ENCODE results near the gene PRELID3B.

PRELID3B gene

DNA sequence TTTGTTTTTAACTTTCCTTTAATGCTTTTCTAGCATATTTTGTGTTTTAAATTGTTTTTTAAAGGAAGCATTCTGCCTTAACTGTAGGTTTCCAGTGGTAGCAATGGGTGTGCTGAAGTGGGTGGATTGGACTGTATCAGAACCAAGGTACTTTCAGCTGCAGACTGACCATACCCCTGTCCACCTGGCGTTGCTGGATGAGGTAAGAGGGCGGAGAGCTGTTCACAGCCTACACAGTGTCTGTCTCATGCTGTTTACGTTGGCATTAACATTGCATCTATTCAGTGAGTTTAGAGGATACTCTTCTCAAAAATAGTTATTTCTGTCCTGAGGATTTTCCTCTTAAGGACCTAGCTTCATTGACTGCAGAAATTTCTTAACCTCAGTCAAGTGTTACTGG lies 49.7 kb downstream of the PRELID3B start:
- DNase-seq = no peak

DNA sequence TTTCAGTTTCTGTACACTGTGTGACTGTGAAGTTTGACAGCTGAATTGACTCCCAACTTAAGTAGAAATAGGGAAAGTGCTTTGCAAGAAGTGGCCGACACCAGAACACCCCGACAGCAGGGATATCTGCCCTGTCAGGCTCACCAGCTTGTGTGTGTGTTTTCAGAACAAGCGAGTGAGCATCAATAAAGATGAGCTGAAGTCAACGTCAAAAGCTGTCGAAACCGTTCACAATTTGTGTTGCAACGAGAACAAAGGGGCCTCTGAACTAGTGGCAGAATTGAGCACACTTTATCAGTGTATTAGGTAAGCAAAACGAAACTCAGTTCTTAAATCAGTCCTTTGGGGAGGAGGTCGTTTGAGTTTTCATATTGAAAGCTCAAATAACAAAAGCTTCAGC lies 50.9 kb downstream of the PRELID3B start:
- DNase-seq = no peak

DNA sequence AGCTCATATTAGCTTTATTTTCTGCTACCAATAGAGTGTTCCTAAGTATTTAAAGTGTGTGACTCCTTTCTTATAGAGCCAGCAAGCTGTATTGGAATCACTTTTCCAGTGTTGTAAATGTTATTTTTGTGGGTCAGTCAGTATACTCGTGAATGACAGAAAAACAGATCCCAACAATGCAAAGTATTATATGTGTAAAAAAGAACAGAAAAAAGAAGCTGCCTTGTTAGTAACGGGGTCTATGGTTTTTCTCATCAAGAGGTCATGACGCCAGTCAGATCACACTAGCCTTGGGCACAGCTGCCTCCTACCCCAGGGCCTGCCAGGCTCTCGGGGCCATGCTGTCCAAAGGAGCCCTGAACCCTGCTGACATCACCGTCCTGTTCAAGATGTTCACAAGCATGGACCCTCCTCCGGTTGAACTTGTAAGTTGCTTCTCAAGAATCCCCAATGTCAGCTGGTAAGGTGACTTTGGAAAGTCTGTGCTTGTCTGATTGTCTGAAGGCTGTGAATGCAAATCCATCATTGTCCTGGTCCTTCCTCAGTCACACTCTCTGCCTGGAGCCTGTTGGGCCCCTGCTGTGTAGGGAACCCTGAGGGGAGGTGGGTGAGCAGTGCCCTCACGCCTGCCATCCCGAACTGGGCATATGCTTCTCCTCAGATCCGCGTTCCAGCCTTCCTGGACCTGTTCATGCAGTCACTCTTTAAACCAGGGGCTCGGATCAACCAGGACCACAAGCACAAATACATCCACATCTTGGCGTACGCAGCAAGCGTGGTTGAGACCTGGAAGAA lies 51.7 kb downstream of the PRELID3B start:
- DNase-seq = no peak

DNA sequence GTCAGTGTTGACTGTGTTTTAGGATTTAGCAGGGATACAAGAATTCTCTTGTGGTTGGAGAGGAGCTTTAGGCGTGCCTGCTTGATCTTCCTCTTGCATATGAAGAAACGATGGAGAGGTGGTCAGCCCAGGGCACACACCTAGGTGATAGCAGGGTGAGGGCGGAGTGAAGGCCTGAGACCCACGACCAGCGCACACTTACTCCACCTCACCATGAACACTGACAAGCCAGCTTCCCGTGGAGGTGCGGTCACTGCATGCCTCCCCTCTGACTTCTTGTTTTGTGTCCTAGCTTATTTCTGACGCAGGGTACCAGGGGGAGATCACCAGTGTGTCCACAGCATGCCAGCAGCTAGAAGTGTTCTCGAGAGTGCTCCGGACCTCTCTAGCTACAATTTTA lies 53.4 kb downstream of the PRELID3B start:
- no peak for DNase-seq

DNA sequence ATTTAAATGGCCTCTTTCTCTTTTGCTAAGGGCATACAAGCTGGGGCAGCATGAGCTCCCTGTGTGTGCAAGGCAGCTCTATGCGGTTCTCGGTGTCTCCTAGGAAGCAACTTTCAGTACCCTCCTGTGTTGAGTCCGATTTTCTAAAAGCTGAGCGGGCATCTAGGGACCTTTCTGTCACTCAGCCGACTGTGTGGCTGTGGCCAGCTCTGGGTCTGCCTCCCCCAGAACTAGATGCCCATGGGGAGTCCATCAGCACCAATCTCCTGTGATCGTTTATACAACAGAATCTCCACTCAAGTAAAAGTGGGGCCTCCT lies 54.1 kb downstream of the PRELID3B start:
- no peak for DNase-seq

DNA sequence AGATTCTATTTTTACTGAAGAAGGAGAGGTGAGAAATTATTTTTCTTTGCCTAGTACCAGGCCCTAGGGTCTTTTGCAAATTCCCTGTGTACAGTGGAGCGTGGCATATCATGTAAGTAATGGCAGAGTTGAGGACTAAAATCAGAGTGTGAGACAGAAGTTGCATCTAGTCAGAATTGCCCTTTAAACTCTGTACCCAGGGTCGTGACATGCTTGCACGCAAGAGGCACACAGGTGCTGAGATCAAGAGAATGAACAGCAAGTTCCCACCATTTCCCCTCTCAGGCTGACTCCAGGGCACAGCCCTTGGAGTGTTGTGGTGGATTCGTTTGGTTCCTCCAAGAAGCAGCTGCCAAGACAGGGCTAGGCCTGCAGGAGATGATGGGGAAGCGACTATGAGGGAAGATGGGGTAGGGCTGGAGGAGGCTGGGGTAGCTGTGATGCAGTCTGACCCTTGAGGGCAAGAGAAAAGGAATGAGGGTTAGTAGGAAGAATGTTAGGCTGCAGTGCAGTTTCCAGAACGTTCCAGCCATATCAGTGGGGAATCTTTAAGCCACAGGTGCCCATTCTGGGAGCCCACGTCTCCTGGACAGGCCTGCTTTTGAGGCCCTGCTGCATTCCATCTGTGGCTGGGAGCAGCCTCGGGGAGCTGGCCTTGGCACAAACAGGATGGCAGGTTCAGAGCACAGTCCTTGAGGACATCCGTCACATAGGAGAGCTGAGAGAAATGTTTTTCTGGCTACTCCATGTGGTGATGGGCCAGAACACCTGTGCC lies 54.6 kb downstream of the PRELID3B start:
- DNase-seq = no peak

DNA sequence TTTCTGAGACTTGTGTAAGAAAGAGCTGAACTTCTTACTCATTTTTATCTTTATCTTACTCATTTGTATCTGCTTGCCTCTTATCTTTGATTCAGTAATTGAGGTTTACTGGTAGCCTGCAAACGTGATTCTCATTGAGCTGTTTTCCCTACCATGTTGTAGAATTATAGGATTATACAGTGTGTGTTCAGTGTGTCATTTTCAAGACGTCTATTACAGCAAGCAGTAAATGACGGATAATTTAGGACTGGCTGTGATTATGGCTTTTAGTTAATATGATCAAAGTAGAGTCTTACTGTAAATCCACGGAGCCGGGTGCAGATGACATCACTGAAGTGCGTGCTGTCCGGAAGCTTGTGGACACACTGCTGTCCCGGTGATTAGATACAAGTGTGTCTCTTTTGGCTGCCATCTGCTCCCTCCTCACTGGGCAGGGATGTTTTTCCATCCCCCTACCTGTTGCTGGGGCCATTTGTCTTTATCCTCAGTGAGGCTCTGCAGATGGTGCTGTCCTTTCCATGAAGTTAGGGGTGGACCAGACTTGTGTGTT lies 55.5 kb downstream of the PRELID3B start:
- DNase-seq = no peak

DNA sequence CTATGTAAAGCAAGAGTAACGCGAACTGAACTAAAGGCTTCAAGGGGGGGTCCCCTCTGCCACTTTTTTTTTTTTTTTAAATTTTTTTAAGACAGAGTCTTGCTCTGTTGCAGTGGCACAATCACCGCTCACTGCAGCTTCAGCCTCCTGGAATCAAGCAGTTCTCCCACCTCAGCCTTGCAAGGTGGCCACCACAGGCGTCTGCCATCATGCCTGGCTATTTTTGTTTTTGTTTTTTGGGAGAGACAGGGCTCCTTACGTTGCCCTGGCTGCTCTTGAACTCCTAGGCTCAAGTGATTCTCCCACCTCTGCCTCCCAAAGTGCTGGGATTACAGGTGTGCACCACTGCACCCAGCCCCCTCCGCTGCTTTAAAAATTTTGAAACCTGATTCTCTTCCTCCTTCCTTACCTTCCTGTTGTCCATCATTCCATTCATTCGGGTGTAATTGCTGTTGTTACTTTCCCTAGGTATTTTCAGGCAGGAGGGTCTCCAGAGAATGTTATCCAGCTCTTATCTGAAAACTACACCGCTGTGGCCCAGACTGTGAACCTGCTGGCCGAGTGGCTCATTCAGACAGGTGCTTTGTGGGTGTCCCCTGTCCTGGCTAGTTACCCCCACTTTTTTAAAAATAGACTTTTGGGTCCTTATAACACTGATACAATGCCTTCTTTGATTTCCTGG lies 56.2 kb downstream of the PRELID3B start:
- DNase-seq = no peak

DNA sequence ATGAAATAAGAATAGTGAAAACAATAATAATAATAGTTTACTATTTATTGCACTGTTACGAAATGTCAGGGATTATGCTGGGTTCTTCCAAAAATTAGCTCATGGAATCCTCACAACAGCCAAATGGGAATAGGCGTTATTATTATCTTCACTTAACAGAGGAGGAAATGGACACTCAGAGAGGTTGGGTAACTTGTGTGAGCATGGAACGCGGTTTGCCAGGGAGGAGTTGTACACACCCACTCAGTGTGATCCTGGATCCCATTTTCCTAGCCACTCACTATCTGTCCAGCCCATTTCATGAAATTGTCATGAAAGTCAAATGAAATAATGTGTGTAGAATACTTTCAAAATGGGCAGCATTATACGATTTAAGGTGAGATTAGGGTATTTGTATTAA lies 56.9 kb downstream of the PRELID3B start:
- no peak for DNase-seq

DNA sequence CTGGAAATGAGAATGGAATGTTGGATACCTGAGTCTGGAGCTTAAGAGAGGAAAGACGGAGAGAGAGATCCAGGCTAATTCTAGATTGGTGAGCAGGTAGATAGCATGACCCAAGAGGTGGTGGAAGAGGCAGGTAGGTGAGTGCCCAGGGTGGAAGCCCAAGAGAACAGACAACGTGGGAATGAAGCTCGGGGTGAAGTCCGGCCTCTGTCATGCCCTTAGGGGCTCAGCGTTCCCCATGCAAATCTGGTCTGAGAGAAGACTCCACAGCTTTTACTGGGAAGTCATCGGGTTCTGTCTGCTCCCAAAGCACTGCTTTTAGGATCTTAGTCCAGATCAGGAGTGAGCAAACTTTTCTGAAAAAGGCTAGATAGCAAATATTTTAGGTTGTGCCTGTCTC lies 57.9 kb downstream of the PRELID3B start:
- DNase-seq = no peak

Data from eye (tissue), 1 donor.